Ramos (cell line): Measurements from ENCODE around the gene PAF1.
"Not testable (repeated sequence)": the region's sequence is repeated elsewhere in the genome, so short reads cannot be mapped to it uniquely, and the experiment has no call there.

Source experiments
- in situ Hi-C: fragments of 300-500 bp; cut with MboI; formaldehyde crosslinking; loops from one replicate; pipeline ENCODE4 v1.14.3; 2022; ENCODE audit warnings: low sequenced_read_pairs; ENCODE audit not compliant: unreplicated experiment

The PAF1 gene

GRCh38 chr19:39386557-39386956, 4.3 kb downstream of the PAF1 start:
- in situ Hi-C loops = no loop called here

GRCh38 chr19:39385629-39386411, 5.1 kb downstream of the PAF1 start:
- in situ Hi-C loops = no loop called here

- in situ Hi-C loops = no loop called here
Measured at GRCh38 chr19:39384839-39385568, 5.9 kb downstream of the PAF1 start.

GRCh38 chr19:39382991-39383828, 7.7 kb downstream of the PAF1 start:
- in situ Hi-C loops = no loop called here

- in situ Hi-C loops = no loop called here
Measured at GRCh38 chr19:39381910-39382611, 8.8 kb downstream of the PAF1 start.

- in situ Hi-C loops = no loop called here
Measured at GRCh38 chr19:39380521-39381502, 10.1 kb downstream of the PAF1 start.

GRCh38 chr19:39379865-39380396, 11.0 kb downstream of the PAF1 start:
- in situ Hi-C loops = no loop called here

GRCh38 chr19:39379366-39379765, 11.5 kb downstream of the PAF1 start:
- in situ Hi-C loops = not testable (repeated sequence)

GRCh38 chr19:39377373-39378362, 13.2 kb downstream of the PAF1 start:
- in situ Hi-C loops = no loop called here

GRCh38 chr19:39375929-39376328, 15.0 kb downstream of the PAF1 start:
- in situ Hi-C loops = no loop called here

GRCh38 chr19:39372941-39373340, 18.0 kb downstream of the PAF1 start:
- in situ Hi-C loops = no loop called here

GRCh38 chr19:39372047-39372802, 18.7 kb downstream of the PAF1 start:
- in situ Hi-C loops = no loop called here

- in situ Hi-C loops = no loop called here
Measured at GRCh38 chr19:39370735-39371134, 20.2 kb downstream of the PAF1 start.

GRCh38 chr19:39369200-39369599, 21.7 kb downstream of the PAF1 start:
- in situ Hi-C loops = no loop called here

- in situ Hi-C loops = no loop called here
Measured at GRCh38 chr19:39365531-39365930, 25.4 kb downstream of the PAF1 start.

- in situ Hi-C loops = no loop called here
Measured at GRCh38 chr19:39363901-39364457, 26.9 kb downstream of the PAF1 start.
